ENCODE results near the gene PRADC1.

- TF ChIP-seq POLR2A (IDR thresholded peaks at IDR 0.05; ENCODE audit: low read length) (no peak), GATA1 (IDR thresholded peaks at IDR 0.05; ENCODE audit: low read depth, low read length) (no peak)
Measured at GRCh38 chr2:73254343-73255006, 21.4 kb upstream of the PRADC1 start.

Data from erythroblast (primary cell).